Measurements from ENCODE around the gene HS1BP3.

GRCh38 chr2:20567926-20568179, 83.0 kb downstream of the HS1BP3 start:
- TF ChIP-seq TP53 (CRISPR knock-in tag; IDR thresholded peaks at IDR 0.05) (no peak), POLR2A (IDR thresholded peaks at IDR 0.05; ENCODE audit: low read length) (no peak), CTCF (IDR thresholded peaks at IDR 0.05) (no peak), JUN (IDR thresholded peaks at IDR 0.05) (no peak), RNF2 (IDR thresholded peaks at IDR 0.05; ENCODE audit: borderline replicate concordance, low read depth) (no peak), EP300 (IDR thresholded peaks at IDR 0.05) (no peak), FOSL2 (IDR thresholded peaks at IDR 0.05) (no peak), FOSL2 (CRISPR knock-in tag; IDR thresholded peaks at IDR 0.05) (no peak)

Measured in A549 (cell line).